Measurements from ENCODE around the gene CDHR2. TPM values are rescaled to one million over a fixed set of nuclear protein-coding genes. Genes with fewer than 3 reads are reported as not detected.
"Not testable (repeated sequence)": the region's sequence is repeated elsewhere in the genome, so short reads cannot be mapped to it uniquely, and the experiment has no call there.

The CDHR2 gene
- polyA plus RNA-seq, 1 donor = 247 TPM

- H3K4me1 ChIP-seq (ENCODE audit: control insufficient read depth, insufficient read depth, low read length) = peaks cover 8% of the 10 kb centered on the region
Measured at GRCh38 chr5:176583076-176583475, 33.9 kb downstream of the CDHR2 start.

GRCh38 chr5:176587398-176587797, 38.3 kb downstream of the CDHR2 start:
- peaks cover 72% of the 10 kb centered on the region for H3K36me3 ChIP-seq (ENCODE audit: control insufficient read depth, insufficient read depth, low read length)
- H3K27me3 ChIP-seq (ENCODE audit: control insufficient read depth, insufficient read depth, low read length) = no peaks in the 10 kb centered on the region
- WGBS (ENCODE audit: insufficient coverage, low lambda C conversion rate) = no CpG with 5 or more reads among the region's 7 CpGs
- no peaks in the 10 kb centered on the region for H3K4me1 ChIP-seq (ENCODE audit: control insufficient read depth, insufficient read depth, low read length)
- peak in 1 of 2 donors; percentile 39 for DNase-seq
- H3K4me3 ChIP-seq (ENCODE audit: low read length) = no peak overlapping the region
- H3K27ac ChIP-seq (ENCODE audit: low read length) = no peak overlapping the region
- H3K9me3 ChIP-seq (ENCODE audit: control insufficient read depth, low read depth, low read length) = peaks cover 38% of the 10 kb centered on the region

More at GRCh38 chr5:176583076-176583475, 33.9 kb downstream of the CDHR2 start:
- peaks cover 30% of the 10 kb centered on the region for H3K9me3 ChIP-seq (ENCODE audit: control insufficient read depth, low read depth, low read length)
- no peaks in the 10 kb centered on the region for H3K27me3 ChIP-seq (ENCODE audit: control insufficient read depth, insufficient read depth, low read length)
- peaks cover 69% of the 10 kb centered on the region for H3K36me3 ChIP-seq (ENCODE audit: control insufficient read depth, insufficient read depth, low read length)
- WGBS (ENCODE audit: insufficient coverage, low lambda C conversion rate) = no CpG with 5 or more reads among the region's 4 CpGs
- no peak overlapping the region for H3K4me3 ChIP-seq (ENCODE audit: low read length)
- no peak overlapping the region for H3K27ac ChIP-seq (ENCODE audit: low read length)
- no peak for DNase-seq

GRCh38 chr5:176588297-176588696, 39.2 kb downstream of the CDHR2 start:
- Histone ChIP-seq H3K9me3 (ENCODE audit: control insufficient read depth, low read depth, low read length) (peaks cover 38% of the 10 kb centered on the region), H3K27ac (ENCODE audit: low read length) (no peak overlapping the region), H3K36me3 (ENCODE audit: control insufficient read depth, insufficient read depth, low read length) (peaks cover 72% of the 10 kb centered on the region), H3K27me3 (ENCODE audit: control insufficient read depth, insufficient read depth, low read length) (no peaks in the 10 kb centered on the region), H3K4me1 (ENCODE audit: control insufficient read depth, insufficient read depth, low read length) (no peaks in the 10 kb centered on the region), H3K4me3 (ENCODE audit: low read length) (no peak overlapping the region)
- DNase-seq = no peak

- Histone ChIP-seq H3K36me3 (ENCODE audit: control insufficient read depth, insufficient read depth, low read length) (peaks cover 67% of the 10 kb centered on the region), H3K4me3 (ENCODE audit: low read length) (no peak overlapping the region), H3K27me3 (ENCODE audit: control insufficient read depth, insufficient read depth, low read length) (no peaks in the 10 kb centered on the region), H3K9me3 (ENCODE audit: control insufficient read depth, low read depth, low read length) (peaks cover 29% of the 10 kb centered on the region), H3K27ac (ENCODE audit: low read length) (no peak overlapping the region), H3K4me1 (ENCODE audit: control insufficient read depth, insufficient read depth, low read length) (no peaks in the 10 kb centered on the region)
- no CpG with 5 or more reads among the region's 31 CpGs for WGBS (ENCODE audit: insufficient coverage, low lambda C conversion rate)
- no peak for DNase-seq
Measured at GRCh38 chr5:176589039-176589769, 40.1 kb downstream of the CDHR2 start.

GRCh38 chr5:176590035-176590717, 41.0 kb downstream of the CDHR2 start:
- no CpG with 5 or more reads among the region's 17 CpGs for WGBS (ENCODE audit: insufficient coverage, low lambda C conversion rate)
- Histone ChIP-seq H3K9me3 (ENCODE audit: control insufficient read depth, low read depth, low read length) (peaks cover 20% of the 10 kb centered on the region), H3K36me3 (ENCODE audit: control insufficient read depth, insufficient read depth, low read length) (peaks cover 58% of the 10 kb centered on the region), H3K27ac (ENCODE audit: low read length) (no peak overlapping the region), H3K27me3 (ENCODE audit: control insufficient read depth, insufficient read depth, low read length) (no peaks in the 10 kb centered on the region), H3K4me3 (ENCODE audit: low read length) (no peak overlapping the region), H3K4me1 (ENCODE audit: control insufficient read depth, insufficient read depth, low read length) (no peaks in the 10 kb centered on the region)
- DNase-seq = no peak

- H3K27me3 ChIP-seq (ENCODE audit: control insufficient read depth, insufficient read depth, low read length); H3K9me3 ChIP-seq (ENCODE audit: control insufficient read depth, low read depth, low read length); H3K4me3 ChIP-seq (ENCODE audit: low read length); H3K27ac ChIP-seq (ENCODE audit: low read length); DNase-seq; H3K4me1 ChIP-seq (ENCODE audit: control insufficient read depth, insufficient read depth, low read length): not testable (repeated sequence)
- WGBS (ENCODE audit: insufficient coverage, low lambda C conversion rate) = 100% methylated on average over 1 of the region's 2 CpGs
- peaks cover 45% of the 10 kb centered on the region for H3K36me3 ChIP-seq (ENCODE audit: control insufficient read depth, insufficient read depth, low read length)
Measured at GRCh38 chr5:176591667-176592066, 42.5 kb downstream of the CDHR2 start.

GRCh38 chr5:176592573-176592972, 43.4 kb downstream of the CDHR2 start:
- Histone ChIP-seq H3K9me3 (ENCODE audit: control insufficient read depth, low read depth, low read length) (peaks cover 8% of the 10 kb centered on the region), H3K36me3 (ENCODE audit: control insufficient read depth, insufficient read depth, low read length) (peaks cover 41% of the 10 kb centered on the region), H3K27me3 (ENCODE audit: control insufficient read depth, insufficient read depth, low read length) (peaks cover 3% of the 10 kb centered on the region), H3K27ac (ENCODE audit: low read length) (no peak overlapping the region), H3K4me1 (ENCODE audit: control insufficient read depth, insufficient read depth, low read length) (no peaks in the 10 kb centered on the region), H3K4me3 (ENCODE audit: low read length) (no peak overlapping the region)
- no CpG with 5 or more reads among the region's 3 CpGs for WGBS (ENCODE audit: insufficient coverage, low lambda C conversion rate)
- no peak for DNase-seq

GRCh38 chr5:176593273-176593869, 44.2 kb downstream of the CDHR2 start:
- Histone ChIP-seq H3K36me3 (ENCODE audit: control insufficient read depth, insufficient read depth, low read length) (peaks cover 41% of the 10 kb centered on the region), H3K4me1 (ENCODE audit: control insufficient read depth, insufficient read depth, low read length) (no peaks in the 10 kb centered on the region), H3K4me3 (ENCODE audit: low read length) (no peak overlapping the region), H3K27ac (ENCODE audit: low read length) (no peak overlapping the region), H3K27me3 (ENCODE audit: control insufficient read depth, insufficient read depth, low read length) (peaks cover 8% of the 10 kb centered on the region), H3K9me3 (ENCODE audit: control insufficient read depth, low read depth, low read length) (peaks cover 8% of the 10 kb centered on the region)
- no CpG with 5 or more reads among the region's 12 CpGs for WGBS (ENCODE audit: insufficient coverage, low lambda C conversion rate)
- no peak for DNase-seq

GRCh38 chr5:176594554-176594953, 45.4 kb downstream of the CDHR2 start:
- DNase-seq = no peak
- no peak overlapping the region for H3K27ac ChIP-seq (ENCODE audit: low read length)
- H3K4me1 ChIP-seq (ENCODE audit: control insufficient read depth, insufficient read depth, low read length) = no peaks in the 10 kb centered on the region
- 80% methylated on average over 1 of the region's 8 CpGs for WGBS (ENCODE audit: insufficient coverage, low lambda C conversion rate)
- H3K27me3 ChIP-seq (ENCODE audit: control insufficient read depth, insufficient read depth, low read length) = peaks cover 12% of the 10 kb centered on the region
- H3K9me3 ChIP-seq (ENCODE audit: control insufficient read depth, low read depth, low read length) = peaks cover 8% of the 10 kb centered on the region
- H3K4me3 ChIP-seq (ENCODE audit: low read length) = no peak overlapping the region
- H3K36me3 ChIP-seq (ENCODE audit: control insufficient read depth, insufficient read depth, low read length) = peaks cover 32% of the 10 kb centered on the region

GRCh38 chr5:176595386-176595943, 46.3 kb downstream of the CDHR2 start:
- Histone ChIP-seq H3K4me1 (ENCODE audit: control insufficient read depth, insufficient read depth, low read length) (no peaks in the 10 kb centered on the region), H3K27ac (ENCODE audit: low read length) (no peak overlapping the region), H3K27me3 (ENCODE audit: control insufficient read depth, insufficient read depth, low read length) (peaks cover 12% of the 10 kb centered on the region), H3K4me3 (ENCODE audit: low read length) (no peak overlapping the region), H3K9me3 (ENCODE audit: control insufficient read depth, low read depth, low read length) (peaks cover 8% of the 10 kb centered on the region), H3K36me3 (ENCODE audit: control insufficient read depth, insufficient read depth, low read length) (peaks cover 24% of the 10 kb centered on the region)
- no peak for DNase-seq
- WGBS (ENCODE audit: insufficient coverage, low lambda C conversion rate) = no CpG with 5 or more reads among the region's 11 CpGs

Data from large intestine (tissue), 3 donors.